ENCODE measurements around the gene MSH5. TPM values are rescaled to one million over a fixed set of nuclear protein-coding genes. Genes with fewer than 3 reads are reported as not detected.

MSH5 gene
- total RNA-seq, 6 experiments from 2014 or later, result 3.2 to 8.5 (median 4.3) TPM

GRCh38 chr6:31727717-31728671, 11.8 kb upstream of the MSH5 start:
- Histone ChIP-seq H3K27me3 (no peaks in the 10 kb centered on the region), H3K4me3 (peak overlapping the region in 2 of 3 donors; percentile 68 to 81), H3K9me3 (no peaks in the 10 kb centered on the region), H3K36me3 (peaks cover 3 to 29% (median 10%) of the 10 kb centered on the region in 4 donors), H3K27ac (peak overlapping the region in 2 of 3 donors; percentile 83 to 85), H3K4me1 (peaks cover 0 to 9% (median 2%) of the 10 kb centered on the region in 4 donors)
- DNase-seq (peak in 2 of 3 donors; percentile 41 to 55), ATAC-seq (no peak)
- 72% methylated on average over 14 of the region's 41 CpGs for WGBS (ENCODE audit: insufficient coverage, low coverage, low lambda C conversion rate, missing lambda C conversion rate)
- intact Hi-C loops (cut with DNase I), result no loop called here
- TF ChIP-seq CTCF (IDR thresholded peaks at IDR 0.05), result no peak
- peak; percentile 15 for TF ChIP-seq POLR2A (IDR thresholded peaks at IDR 0.05)

- 20% methylated on average over 29 of the region's 36 CpGs for WGBS (ENCODE audit: insufficient coverage, low coverage, low lambda C conversion rate, missing lambda C conversion rate)
- Histone ChIP-seq H3K4me3 (peak within 1 kb of the TSS; percentile 53 to 81 (median 68)), H3K4me1 (peaks cover 0 to 9% (median 2%) of the 10 kb centered on the region in 4 donors), H3K27ac (peak within 1 kb of the TSS; percentile 81 to 85 (median 83)), H3K36me3 (peaks cover 8 to 38% (median 15%) of the 10 kb centered on the region in 4 donors), H3K9me3 (no peaks in the 10 kb centered on the region), H3K27me3 (no peaks in the 10 kb centered on the region)
- ATAC-seq (peak; percentile 12 to 30 (median 22)), DNase-seq (peak in 2 of 3 donors; percentile 46 to 58)
- TF ChIP-seq CTCF (IDR thresholded peaks at IDR 0.05) (no peak), POLR2A (IDR thresholded peaks at IDR 0.05) (no peak)
- intact Hi-C loops (cut with DNase I), result no loop called here
Observed at GRCh38 chr6:31728767-31729514, 10.9 kb upstream of the MSH5 start, which contains the start of gene DDAH2. TSS of gene DDAH2 (minus strand) at chr6:31729299. CDS start at chr6:31729161, 138 bp downstream.

DNA sequence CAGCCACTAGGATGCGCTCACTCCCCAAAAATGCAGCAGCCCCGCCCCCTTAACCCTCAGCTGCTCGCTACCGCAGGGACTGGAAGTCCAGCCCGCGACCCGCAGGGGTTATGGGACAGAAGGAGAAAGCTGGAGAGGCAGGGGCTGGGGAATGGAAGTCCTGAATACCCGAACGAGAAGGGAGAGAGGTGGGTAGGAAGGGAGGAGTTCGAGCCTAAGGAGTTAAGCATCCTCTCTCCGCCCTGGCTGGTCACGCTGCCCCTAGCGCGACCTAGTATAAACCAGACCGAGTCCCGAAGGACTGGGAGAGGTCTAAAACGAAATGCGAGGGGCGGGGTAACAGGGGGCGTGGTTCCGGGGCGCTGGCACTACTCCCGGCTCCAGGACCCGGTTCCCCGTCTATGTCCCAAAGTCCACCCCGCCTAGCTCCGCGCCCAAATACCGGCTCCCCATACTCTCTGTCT, 10.3 kb upstream of the MSH5 start:
- H3K27me3 ChIP-seq, result no peaks in the 10 kb centered on the region
- peaks cover 0 to 9% (median 2%) of the 10 kb centered on the region in 4 donors for H3K4me1 ChIP-seq
- peak; percentile 85 to 89 (median 88) for ATAC-seq
- H3K9me3 ChIP-seq, result no peaks in the 10 kb centered on the region
- H3K4me3 ChIP-seq, result peak overlapping the region; percentile 53 to 81 (median 68)
- peaks cover 8 to 39% (median 15%) of the 10 kb centered on the region in 4 donors for H3K36me3 ChIP-seq
- 0% methylated on average over 4 of the region's 29 CpGs for WGBS (ENCODE audit: insufficient coverage, low coverage, low lambda C conversion rate, missing lambda C conversion rate)
- intact Hi-C loops (cut with DNase I), result no loop called here
- TF ChIP-seq CTCF (IDR thresholded peaks at IDR 0.05) (peak; percentile 53 to 70 (median 64)), POLR2A (IDR thresholded peaks at IDR 0.05) (peak; percentile 64)
- H3K27ac ChIP-seq, result peak overlapping the region; percentile 81 to 85 (median 83)
- peak; percentile 91 to 95 (median 93) for DNase-seq

GRCh38 chr6:31729979-31730630, 9.7 kb upstream of the MSH5 start:
- Histone ChIP-seq H3K36me3 (peaks cover 8 to 39% (median 15%) of the 10 kb centered on the region in 4 donors), H3K4me3 (peak overlapping the region; percentile 53 to 81 (median 68)), H3K4me1 (peaks cover 0 to 10% (median 2%) of the 10 kb centered on the region in 4 donors), H3K27ac (peak overlapping the region; percentile 81 to 85 (median 83)), H3K9me3 (no peaks in the 10 kb centered on the region), H3K27me3 (no peaks in the 10 kb centered on the region)
- DNase-seq (peak; percentile 84 to 89 (median 86)), ATAC-seq (peak; percentile 70 to 79 (median 76))
- TF ChIP-seq CTCF (IDR thresholded peaks at IDR 0.05) (no peak), POLR2A (IDR thresholded peaks at IDR 0.05) (peak; percentile 43)
- intact Hi-C loops (cut with DNase I), result no loop called here
- 15% methylated on average over 14 of the region's 46 CpGs for WGBS (ENCODE audit: insufficient coverage, low coverage, low lambda C conversion rate, missing lambda C conversion rate)
